Right lobe of liver (tissue), 4 donors: ENCODE measurements around the gene RBM3.

Experiments
- CTCF ChIP-seq, 4 donors: fragments of 200-600 bp in 3 of 4; fragments of 450-650 bp in 1 of 4; IDR thresholded peaks; one replicate each; pipeline versions ENCODE4 v1.5.1 to v1.8.0; 2016 to 2022; ENCODE audit warnings: antibody characterized with exemption in 4 of 4, mild to moderate bottlenecking in 2 of 4
- POLR2A ChIP-seq: fragments of 450-650 bp; IDR thresholded peaks from one replicate; pipeline ENCODE4 v1.6.1; 2017; ENCODE audit warnings: antibody characterized with exemption, mild to moderate bottlenecking
- donor health status: DM: no; HTN: no; CAD: no.
- donor health status: DM: no; HTN: no; CAD: no.
- donor health status: DM: no; HTN: yes; CAD: no.

- no peak for TF ChIP-seq CTCF (IDR thresholded peaks at IDR 0.05)
- TF ChIP-seq POLR2A: no peak
Measured at GRCh38 chrX:48599341-48599740, 25.1 kb downstream of the RBM3 start.
